ENCODE measurements around the gene PRICKLE1. TPM values are rescaled to one million over a fixed set of nuclear protein-coding genes. Genes with fewer than 3 reads are reported as not detected.

The PRICKLE1 gene
- total and polyA plus RNA-seq, 9 of the 15 experiments (the other 6 are each of a cell fraction or from before 2014, with no cell fraction given), result 0.22 to 0.85 (median 0.31) TPM

GRCh38 chr12:42442311-42442759 lies 147.2 kb downstream of the PRICKLE1 start (continued):
- no peak for TF ChIP-seq AFF1 (IDR thresholded peaks at IDR 0.05; ENCODE audit: low read depth in 1 of 2, partially characterized antibody in 2 of 2)
- no peak for TF ChIP-seq ZNF224 (CRISPR knock-in tag; IDR thresholded peaks at IDR 0.05)
- no peak for TF ChIP-seq MECOM (CRISPR knock-in tag; IDR thresholded peaks at IDR 0.05)
- no peak for TF ChIP-seq ZFP36 (IDR thresholded peaks at IDR 0.05; ENCODE audit: low read depth, low read length, partially characterized antibody)
- no peak for TF ChIP-seq ZNF695 (CRISPR knock-in tag; IDR thresholded peaks at IDR 0.05)
- no peak for TF ChIP-seq RBM34 (IDR thresholded peaks at IDR 0.05; ENCODE audit: borderline replicate concordance, insufficient read depth, low read length)
- no peak for TF ChIP-seq HMG20B (CRISPR knock-in tag; IDR thresholded peaks at IDR 0.05)
- TF ChIP-seq ZBTB11 (CRISPR knock-in tag; IDR thresholded peaks at IDR 0.05), result no peak
- TF ChIP-seq UBTF (IDR thresholded peaks at IDR 0.05; ENCODE audit: borderline replicate concordance in 1 of 2, low read depth in 2 of 2, low read length in 2 of 2), result 0 out of 4 replicates have a peak, but pooled peaks of 1 of the 2 experiments have one; percentile 3
- 0 out of 4 replicates have a peak, but pooled peaks of 1 of the 2 experiments have one; percentile 22 for TF ChIP-seq FOXK2 (conservative IDR thresholded peaks at IDR 0.05 in 1 of 2, IDR thresholded peaks at IDR 0.05 in 1 of 2; ENCODE audit: low read depth in 2 of 2)
- TF ChIP-seq STAT5A (IDR thresholded peaks at IDR 0.05; ENCODE audit: borderline replicate concordance, low read length), result no peak
- no peak for TF ChIP-seq TRIM25 (IDR thresholded peaks at IDR 0.05; ENCODE audit: borderline replicate concordance)
- no peak for TF ChIP-seq NFYB (IDR thresholded peaks at IDR 0.05; ENCODE audit: extremely low read depth, insufficient read length)
- TF ChIP-seq XRCC4 (IDR thresholded peaks at IDR 0.05; ENCODE audit: extremely low read depth, insufficient read depth, insufficient read length), result no peak
- TF ChIP-seq CXXC5 (CRISPR knock-in tag; IDR thresholded peaks at IDR 0.05), result no peak
